ENCODE results near the gene RXRG.

- TF ChIP-seq POLR2AphosphoS5 (IDR thresholded peaks at IDR 0.05; ENCODE audit: borderline replicate concordance, low read depth, low read length) = no peak
- no peak for TF ChIP-seq EZH2 (IDR thresholded peaks at IDR 0.05)
- TF ChIP-seq FOXP2 (optimal IDR thresholded peaks at IDR 0.05; ENCODE audit: control extremely low read depth, extremely low read length, insufficient read depth) = no peak
These were observed 19.1 kb upstream of the RXRG start for GRCh38 chr1:165463978-165464377.

All from SK-N-MC (cell line).